Coronary artery (tissue), 2 donors: ENCODE measurements around the gene MAEA.

Experiments
- DNase-seq: peaks from one replicate; pipeline ENCODE4 v3.0.0-alpha.2; 2017; ENCODE audit warnings: low spot score
- H3K27ac ChIP-seq, 2 donors: fragments of 200-600 bp; sonication (generic); one replicate each; pipeline ENCODE4 v1.5.1; 2016 to 2019
- H3K4me3 ChIP-seq: fragments of 200-600 bp; sonication (generic); 2 replicates; pipeline ENCODE4 v1.5.1; 2016; ENCODE audit warnings: mild to moderate bottlenecking, moderate library complexity
- CTCF ChIP-seq: fragments of 200-600 bp; sonication (generic); IDR thresholded peaks from one replicate; pipeline ENCODE4 v1.5.1; 2019; ENCODE audit warnings: antibody characterized with exemption

Gene MAEA

DNA sequence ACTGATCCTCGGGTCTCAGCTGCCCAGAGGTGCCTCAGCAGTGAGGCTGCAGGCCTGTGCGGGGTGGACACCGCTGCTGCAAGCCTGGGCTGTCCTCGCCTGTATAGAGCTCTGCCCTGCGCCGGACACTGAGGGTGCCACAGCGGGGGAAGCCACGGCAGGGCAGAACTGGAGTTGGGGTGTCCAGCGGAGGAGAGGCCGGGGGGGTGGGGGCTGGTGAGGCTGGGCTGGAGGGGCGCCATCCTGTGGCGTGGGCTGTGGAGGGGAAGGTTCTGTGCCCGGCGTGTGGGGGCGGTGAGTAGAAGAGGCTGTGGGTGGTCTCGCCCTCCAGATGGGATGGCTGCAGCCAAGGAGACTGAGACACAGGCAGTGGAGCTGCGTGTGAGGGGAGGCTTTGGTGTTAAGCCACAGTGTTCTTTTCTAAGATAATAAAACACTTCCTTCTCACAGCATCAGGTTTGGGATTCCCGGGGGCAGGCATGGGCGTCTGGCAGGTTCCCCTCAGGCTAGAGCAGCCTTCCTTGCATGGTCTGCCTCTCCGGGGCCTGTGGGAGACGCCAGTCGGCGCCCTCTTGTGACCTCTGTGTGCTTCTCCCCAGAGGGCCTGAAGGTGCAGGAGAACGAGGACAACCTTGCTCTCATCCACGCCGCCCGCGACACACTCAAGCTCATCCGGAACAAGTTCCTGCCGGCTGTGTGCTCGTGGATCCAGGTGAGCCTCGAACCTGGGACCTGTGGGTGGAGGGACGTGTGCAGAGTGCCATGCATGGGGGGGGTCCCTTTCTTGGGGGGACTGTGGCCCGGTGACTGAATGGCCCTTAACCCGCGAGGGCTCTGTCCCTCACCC is 64.7 kb downstream of the MAEA start:
- DNase-seq, result no peak
- no peak for TF ChIP-seq CTCF
- no peak overlapping the region for H3K27ac ChIP-seq
- H3K4me3 ChIP-seq, result no peak overlapping the region

DNA sequence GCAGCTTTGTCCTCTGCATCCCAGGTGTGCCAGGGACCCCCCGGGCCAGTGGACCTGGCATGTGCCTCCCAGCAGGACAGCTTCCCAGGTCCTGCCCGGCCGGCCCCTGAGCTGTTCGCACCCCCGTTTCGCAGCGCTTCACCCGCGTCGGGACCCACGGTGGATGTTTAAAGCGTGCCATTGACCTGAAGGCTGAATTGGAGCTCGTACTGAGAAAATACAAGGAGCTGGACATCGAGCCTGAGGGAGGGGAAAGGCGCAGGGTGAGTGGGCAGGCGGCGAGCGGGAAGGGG is 65.2 kb downstream of the MAEA start:
- H3K4me3 ChIP-seq, result no peak overlapping the region
- no peak overlapping the region for H3K27ac ChIP-seq
- DNase-seq, result no peak
- no peak for TF ChIP-seq CTCF

DNA sequence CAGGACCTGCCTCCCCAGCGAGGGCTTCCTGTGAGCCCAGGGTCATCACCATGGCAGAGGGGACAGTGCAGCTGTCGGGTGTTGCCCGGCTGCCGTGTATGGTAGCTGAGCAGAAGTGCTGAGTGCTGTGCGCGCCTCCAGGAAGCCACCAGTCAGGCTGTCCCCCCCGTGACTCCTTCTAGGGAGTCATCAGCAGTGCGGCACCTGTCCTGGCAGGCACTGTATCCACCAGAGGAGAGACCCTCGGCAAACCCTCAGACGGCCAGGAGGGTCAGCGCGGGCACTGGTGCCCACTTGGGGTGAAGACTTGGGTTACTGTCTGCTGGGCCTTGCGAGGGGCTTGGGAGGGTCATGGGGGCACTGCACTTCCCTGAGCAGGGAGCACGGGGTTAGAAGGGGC is 65.7 kb downstream of the MAEA start:
- DNase-seq, result no peak
- TF ChIP-seq CTCF, result no peak
- H3K27ac ChIP-seq, result no peak overlapping the region
- H3K4me3 ChIP-seq, result no peak overlapping the region

GRCh38 chr4:1356181-1356998 is 66.7 kb downstream of the MAEA start:
- DNase-seq, result no peak
- no peak overlapping the region for H3K4me3 ChIP-seq
- peak; percentile 71 for TF ChIP-seq CTCF
- no peak overlapping the region for H3K27ac ChIP-seq

GRCh38 chr4:1357356-1358248 is 67.9 kb downstream of the MAEA start:
- no peak overlapping the region for H3K27ac ChIP-seq
- no peak for DNase-seq
- TF ChIP-seq CTCF, result no peak
- no peak overlapping the region for H3K4me3 ChIP-seq

GRCh38 chr4:1358421-1359143 is 68.9 kb downstream of the MAEA start:
- no peak for DNase-seq
- Histone ChIP-seq H3K27ac (no peak overlapping the region), H3K4me3 (no peak overlapping the region)
- no peak for TF ChIP-seq CTCF
